Spinal cord (tissue), 10 donors: ENCODE results near the gene TMEM45B. TPM values are rescaled to one million over a fixed set of nuclear protein-coding genes. Genes with fewer than 3 reads are reported as not detected.
A peak's percentile ranks its signal among the peaks of the same experiment; 100 is the strongest.

ENCODE experiments used
- DNase-seq, 6 donors: peaks; one replicate each; pipeline versions ENCODE4 v3.0.0 to v3.0.0-alpha.2; 2013 to 2015; ENCODE audit warnings: low spot score in 6 of 6, low read depth in 4 of 6
- H3K27ac ChIP-seq: one replicate; pipeline ENCODE4 v1.5.1; 2013; ENCODE audit warnings: low read depth, low read length, control low read depth
- H3K27me3 ChIP-seq: one replicate; pipeline ENCODE4 v1.6.1; 2013; ENCODE audit warnings: low read length; ENCODE audit not compliant: control insufficient read depth, insufficient read depth
- H3K36me3 ChIP-seq: one replicate; pipeline ENCODE4 v1.6.1; 2013; ENCODE audit warnings: low read length; ENCODE audit not compliant: control insufficient read depth, insufficient read depth
- H3K4me1 ChIP-seq: one replicate; pipeline ENCODE4 v1.6.1; 2013; ENCODE audit warnings: low read length; ENCODE audit not compliant: control insufficient read depth, insufficient read depth
- H3K4me3 ChIP-seq: one replicate; pipeline ENCODE4 v1.5.1; 2013; ENCODE audit warnings: low read depth, low read length, control low read depth
- H3K9me3 ChIP-seq: one replicate; pipeline ENCODE4 v1.6.1; 2013; ENCODE audit warnings: low read length; ENCODE audit not compliant: control insufficient read depth, insufficient read depth
- WGBS: methylation state at CpG from one replicate; pipeline ENCODE4 v1.1.5; 2013; ENCODE audit warnings: missing lambda C conversion rate; ENCODE audit not compliant: insufficient coverage; 5-methylcytosine and 5-hydroxymethylcytosine counted together
- polyA plus RNA-seq, 2 donors: library from polyadenylated mRNA; unstranded; fragments of 120-200 nt; gene quantifications; one replicate each; pipeline ENCODE4 v1.2.1, GENCODE V29; 2013; ENCODE audit not compliant: insufficient read length in 2 of 2
- small RNA-seq: library from RNA; depleted of rRNA; stranded (forward); fragments of <200 nt; gene quantifications from one replicate; pipeline ENCODE3, GENCODE V24; 2014; ENCODE audit warnings: low replicate concordance
- total RNA-seq, 2 donors: library from RNA; depleted of rRNA in 1 of 2; stranded (reverse); fragments of 120-200 nt in 1 of 2; fragments of >200 nt in 1 of 2; gene quantifications; one replicate each; pipeline versions ENCODE4 v1.2.3 to v1.2.4, GENCODE V29; 2013 to 2014
- donor health status: healthy.

The TMEM45B gene
- total and polyA plus RNA-seq, 4 donors, result 1.7 to 6.3 (median 2.7) TPM

- H3K36me3 ChIP-seq, result peaks cover 46% of the 10 kb centered on the region
- H3K27me3 ChIP-seq, result no peaks in the 10 kb centered on the region
- H3K27ac ChIP-seq, result no peak overlapping the region
- no CpG with 5 or more reads among the region's 5 CpGs for WGBS
- no peaks in the 10 kb centered on the region for H3K4me1 ChIP-seq
- H3K9me3 ChIP-seq, result no peaks in the 10 kb centered on the region
- H3K4me3 ChIP-seq, result no peak overlapping the region
- DNase-seq, result no peak
Measured at GRCh38 chr11:129888451-129888850, 72.8 kb downstream of the TMEM45B start.

DNA sequence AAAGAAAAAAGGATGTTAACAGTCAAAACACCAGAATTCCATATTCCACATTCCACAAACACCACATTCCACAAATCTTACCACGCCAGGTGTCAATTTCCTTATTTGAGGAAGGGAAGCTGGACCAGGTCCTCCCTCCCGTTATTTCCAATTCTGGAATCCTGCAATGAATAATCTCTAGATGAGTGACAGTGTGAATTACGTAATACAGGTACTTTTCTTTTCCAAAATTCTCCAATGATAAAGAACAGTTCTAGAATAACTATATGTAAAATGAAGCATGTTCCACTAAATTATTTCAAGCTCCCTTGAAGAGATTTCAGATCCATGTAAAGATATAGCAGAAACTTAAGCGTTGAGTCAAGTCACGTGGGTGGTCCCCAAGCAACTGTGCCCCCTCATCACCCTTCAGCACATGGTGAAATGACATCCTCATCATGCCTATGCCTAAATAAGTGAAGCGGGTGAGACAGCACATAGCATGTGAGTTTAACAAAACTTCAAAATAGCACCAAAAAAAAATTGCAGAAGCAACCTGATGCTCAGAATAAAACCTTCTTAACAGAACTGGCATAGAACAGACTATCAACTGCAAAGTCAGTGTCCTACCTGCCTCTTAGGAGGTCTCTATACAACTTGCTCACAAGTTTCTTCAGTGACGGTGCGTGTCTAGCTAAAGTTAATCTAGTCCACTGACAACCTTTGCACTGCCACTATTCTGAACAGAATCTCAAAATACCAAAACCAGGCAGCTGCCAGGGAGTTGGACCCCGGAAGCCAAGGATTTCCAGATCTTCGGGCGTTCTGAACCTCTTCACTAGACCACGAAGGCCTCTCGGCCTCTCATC, 78.9 kb downstream of the TMEM45B start:
- DNase-seq, result peak in 2 of 6 donors; percentile 1
- WGBS, result 4% methylated on average over 8 of the region's 13 CpGs
- Histone ChIP-seq H3K9me3 (no peaks in the 10 kb centered on the region), H3K27ac (peak overlapping the region; percentile 44), H3K36me3 (peaks cover 6% of the 10 kb centered on the region), H3K4me1 (peaks cover 7% of the 10 kb centered on the region), H3K4me3 (peak overlapping the region; percentile 73), H3K27me3 (no peaks in the 10 kb centered on the region)

- DNase-seq, result peak; percentile 53 to 95 (median 79)
- Histone ChIP-seq H3K27ac (peak within 1 kb of the TSS; percentile 70), H3K4me1 (peaks cover 7% of the 10 kb centered on the region), H3K27me3 (no peaks in the 10 kb centered on the region), H3K4me3 (peak within 1 kb of the TSS; percentile 73), H3K9me3 (no peaks in the 10 kb centered on the region), H3K36me3 (no peaks in the 10 kb centered on the region)
- 2% methylated on average over 75 of the region's 77 CpGs for WGBS
Measured at GRCh38 chr11:129895126-129896041, 79.7 kb downstream of the TMEM45B start, which contains the start of gene NFRKB. Gene NFRKB, minus strand, starts transcription at chr11:129895578. Its CDS starts 2,729 bp downstream, at chr11:129892849.

- WGBS, result no CpG with 5 or more reads among the region's 9 CpGs
- peaks cover 7% of the 10 kb centered on the region for H3K4me1 ChIP-seq
- no peaks in the 10 kb centered on the region for H3K27me3 ChIP-seq
- DNase-seq, result no peak
- H3K4me3 ChIP-seq, result peak overlapping the region; percentile 73
- peak overlapping the region; percentile 70 for H3K27ac ChIP-seq
- no peaks in the 10 kb centered on the region for H3K36me3 ChIP-seq
- H3K9me3 ChIP-seq, result no peaks in the 10 kb centered on the region
Measured at GRCh38 chr11:129896062-129896461, 80.4 kb downstream of the TMEM45B start.

GRCh38 chr11:129905402-129905801, 89.8 kb downstream of the TMEM45B start:
- peaks cover 28% of the 10 kb centered on the region for H3K36me3 ChIP-seq
- no peak for DNase-seq
- no peaks in the 10 kb centered on the region for H3K4me1 ChIP-seq
- H3K4me3 ChIP-seq, result no peak overlapping the region
- H3K27me3 ChIP-seq, result no peaks in the 10 kb centered on the region
- H3K9me3 ChIP-seq, result no peaks in the 10 kb centered on the region
- WGBS, result 100% methylated on average over 7 of the region's 8 CpGs
- H3K27ac ChIP-seq, result no peak overlapping the region

Small RNAs within 50 kb of the gene (small RNA-seq; reads per million reads assigned to genes)
- not detected for gene AP003327.1

Other genes with a start within 250 kb of the TMEM45B start
- gene NFRKB, start 79.7 kb downstream of the TMEM45B start, total RNA-seq, result 10 to 100 TPM; 17.4 to 32.3 TPM
- 10 to 100 TPM; 21.5 to 33.4 TPM for gene NFRKB, start 79.7 kb downstream of the TMEM45B start, polyA plus RNA-seq
- gene PRDM10, start 187.0 kb downstream of the TMEM45B start, total RNA-seq, result 1 to 10 TPM; 6.8 to 6.9 TPM
- gene PRDM10, start 187.0 kb downstream of the TMEM45B start, polyA plus RNA-seq, result 10 to 100 TPM; 10.0 to 10.8 TPM